Transverse colon (tissue), 4 donors: ENCODE results near the gene VIPAS39.

Experiments
- POLR2A ChIP-seq: fragments of 450-650 bp; IDR thresholded peaks from one replicate; pipeline ENCODE4 v1.6.1; 2016; ENCODE audit warnings: antibody characterized with exemption, mild to moderate bottlenecking, moderate library complexity
- POLR2AphosphoS5 ChIP-seq, 3 donors: sonication (generic); formaldehyde crosslinking; IDR thresholded peaks; one replicate each; pipeline ENCODE4 v1.6.1; 2016; ENCODE audit warnings: antibody characterized with exemption in 3 of 3
- TF ChIP-seq, protein P1 (sequence below), 5 experiments: fragments of 200-600 bp in 3 of 5; fragments of 450-650 bp in 2 of 5; sonication (generic) in 3 of 5; IDR thresholded peaks; 1 replicate in 2 of 5; 2 replicates in 3 of 5; pipeline ENCODE4 v1.5.1; 2016 to 2017; ENCODE audit warnings: antibody characterized with exemption in 5 of 5, inconsistent platforms in 3 of 5, mild to moderate bottlenecking in 2 of 5, moderate library complexity in 1 of 5

DNA sequence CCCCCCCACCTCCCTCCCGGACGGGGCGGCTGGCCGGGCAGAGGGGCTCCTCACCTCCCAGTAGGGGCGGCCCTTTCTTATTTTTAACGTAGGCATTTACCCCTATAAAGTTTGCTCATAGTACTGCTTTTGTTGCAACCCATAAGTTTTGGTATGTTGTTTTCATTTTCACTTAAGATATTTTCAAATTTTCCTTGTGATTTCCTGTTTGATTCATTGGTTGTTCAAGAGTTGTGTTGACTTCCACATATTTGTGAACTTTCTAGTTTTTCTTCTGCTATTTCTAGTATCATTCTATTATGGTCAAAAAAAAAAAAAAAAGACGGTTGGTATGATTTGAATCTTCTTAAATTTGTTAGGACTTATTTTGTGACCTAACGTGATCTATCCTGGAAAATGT lies 40.6 kb downstream of the VIPAS39 start:
- TF ChIP-seq, protein P1, sequence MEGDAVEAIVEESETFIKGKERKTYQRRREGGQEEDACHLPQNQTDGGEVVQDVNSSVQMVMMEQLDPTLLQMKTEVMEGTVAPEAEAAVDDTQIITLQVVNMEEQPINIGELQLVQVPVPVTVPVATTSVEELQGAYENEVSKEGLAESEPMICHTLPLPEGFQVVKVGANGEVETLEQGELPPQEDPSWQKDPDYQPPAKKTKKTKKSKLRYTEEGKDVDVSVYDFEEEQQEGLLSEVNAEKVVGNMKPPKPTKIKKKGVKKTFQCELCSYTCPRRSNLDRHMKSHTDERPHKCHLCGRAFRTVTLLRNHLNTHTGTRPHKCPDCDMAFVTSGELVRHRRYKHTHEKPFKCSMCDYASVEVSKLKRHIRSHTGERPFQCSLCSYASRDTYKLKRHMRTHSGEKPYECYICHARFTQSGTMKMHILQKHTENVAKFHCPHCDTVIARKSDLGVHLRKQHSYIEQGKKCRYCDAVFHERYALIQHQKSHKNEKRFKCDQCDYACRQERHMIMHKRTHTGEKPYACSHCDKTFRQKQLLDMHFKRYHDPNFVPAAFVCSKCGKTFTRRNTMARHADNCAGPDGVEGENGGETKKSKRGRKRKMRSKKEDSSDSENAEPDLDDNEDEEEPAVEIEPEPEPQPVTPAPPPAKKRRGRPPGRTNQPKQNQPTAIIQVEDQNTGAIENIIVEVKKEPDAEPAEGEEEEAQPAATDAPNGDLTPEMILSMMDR (IDR thresholded peaks at IDR 0.05) = no peak
- TF ChIP-seq POLR2AphosphoS5 (IDR thresholded peaks at IDR 0.05) = no peak
- TF ChIP-seq POLR2A = no peak
